ENCODE measurements around the gene MMP12.

Gene MMP12

GRCh38 chr11:102874852-102875251 is at the start of gene MMP12:
TSS of gene MMP12 (minus strand) at chr11:102874982. CDS start at chr11:102874937, 45 bp downstream.
- DNase-seq (ENCODE audit: low read depth): no peak
- H3K4me3 ChIP-seq (ENCODE audit: control insufficient read depth, low read depth, low read length): no peak within 1 kb of the TSS
- TF ChIP-seq CTCF (conservative IDR thresholded peaks at IDR 0.05; ENCODE audit: control insufficient read depth, insufficient read depth, low read depth, low read length): no peak

GRCh38 chr11:102921587-102922220 is 46.9 kb upstream of the MMP12 start:
- H3K4me3 ChIP-seq (ENCODE audit: control insufficient read depth, low read depth, low read length): no peak overlapping the region
- TF ChIP-seq CTCF (conservative IDR thresholded peaks at IDR 0.05; ENCODE audit: control insufficient read depth, insufficient read depth, low read depth, low read length): no peak
- no peak for DNase-seq (ENCODE audit: low read depth)

- TF ChIP-seq CTCF (conservative IDR thresholded peaks at IDR 0.05; ENCODE audit: control insufficient read depth, insufficient read depth, low read depth, low read length): no peak
- H3K4me3 ChIP-seq (ENCODE audit: control insufficient read depth, low read depth, low read length): no peak overlapping the region
- no peak for DNase-seq (ENCODE audit: low read depth)
Observed at GRCh38 chr11:102920118-102920684, 45.4 kb upstream of the MMP12 start.

DNA sequence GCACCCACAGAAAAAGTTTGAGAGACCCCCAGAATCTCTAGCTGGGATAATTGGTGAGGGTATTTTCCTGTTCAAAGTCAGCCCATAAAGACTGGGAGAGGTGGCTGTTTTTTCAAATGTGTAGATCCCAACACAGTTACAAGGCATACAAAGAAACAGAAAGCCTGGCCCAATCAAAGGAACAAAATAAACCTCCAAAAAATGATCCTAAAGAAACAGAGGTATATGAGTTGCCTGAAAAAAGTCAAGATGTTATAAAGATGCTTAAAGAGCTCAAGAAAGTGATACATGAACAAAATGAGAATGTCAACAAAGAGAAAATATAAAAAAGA is 40.2 kb upstream of the MMP12 start:
- H3K4me3 ChIP-seq (ENCODE audit: control insufficient read depth, low read depth, low read length): no peak overlapping the region
- no peak for DNase-seq (ENCODE audit: low read depth)
- no peak for TF ChIP-seq CTCF (conservative IDR thresholded peaks at IDR 0.05; ENCODE audit: control insufficient read depth, insufficient read depth, low read depth, low read length)

GRCh38 chr11:102914238-102915043 is 39.7 kb upstream of the MMP12 start:
- peak; percentile 88 for TF ChIP-seq CTCF (conservative IDR thresholded peaks at IDR 0.05; ENCODE audit: control insufficient read depth, insufficient read depth, low read depth, low read length)
- peak; percentile 61 for DNase-seq (ENCODE audit: low read depth)
- no peak overlapping the region for H3K4me3 ChIP-seq (ENCODE audit: control insufficient read depth, low read depth, low read length)

GRCh38 chr11:102912482-102912830 is 37.7 kb upstream of the MMP12 start:
- DNase-seq (ENCODE audit: low read depth): peak; percentile 7
- H3K4me3 ChIP-seq (ENCODE audit: control insufficient read depth, low read depth, low read length): no peak overlapping the region
- TF ChIP-seq CTCF (conservative IDR thresholded peaks at IDR 0.05; ENCODE audit: control insufficient read depth, insufficient read depth, low read depth, low read length): no peak

Measured in fibroblast of mammary gland (primary cell).